Measurements from ENCODE around the gene MAGEC3. TPM values are rescaled to one million over a fixed set of nuclear protein-coding genes. Genes with fewer than 3 reads are reported as not detected.

The MAGEC3 gene
- total RNA-seq, 4 donors from 2014 or later: not detected

- no peaks in the 10 kb centered on the region for H3K27me3 ChIP-seq
- no peak overlapping the region for H3K27ac ChIP-seq
- intact Hi-C loops (cut with DNase I; ENCODE audit: low total_unique reads): no loop called here
- TF ChIP-seq CTCF (IDR thresholded peaks at IDR 0.05 in 4 of 5, conservative IDR thresholded peaks at IDR 0.05 in 1 of 5) (no peak), POLR2A (IDR thresholded peaks at IDR 0.05) (no peak)
- ATAC-seq (no peak), DNase-seq (no peak)
- in situ Hi-C loops (cut with MboI; ENCODE audit: low sequenced_read_pairs in 4 of 4): no loop called here
- H3K4me3 ChIP-seq: no peak overlapping the region
- H3K4me1 ChIP-seq: no peaks in the 10 kb centered on the region
- no peaks in the 10 kb centered on the region for H3K36me3 ChIP-seq
- no peaks in the 10 kb centered on the region for H3K9me3 ChIP-seq
Observed at GRCh38 chrX:141904262-141904661, 66.1 kb downstream of the MAGEC3 start.

GRCh38 chrX:141917801-141918200 is 79.7 kb downstream of the MAGEC3 start:
- no peaks in the 10 kb centered on the region for H3K36me3 ChIP-seq
- no peaks in the 10 kb centered on the region for H3K9me3 ChIP-seq
- intact Hi-C loops (cut with DNase I; ENCODE audit: low total_unique reads): no loop called here
- no peak for TF ChIP-seq POLR2A (IDR thresholded peaks at IDR 0.05)
- no peak for TF ChIP-seq CTCF (IDR thresholded peaks at IDR 0.05 in 4 of 5, conservative IDR thresholded peaks at IDR 0.05 in 1 of 5)
- no peaks in the 10 kb centered on the region for H3K4me1 ChIP-seq
- ATAC-seq: no peak
- in situ Hi-C loops (cut with MboI; ENCODE audit: low sequenced_read_pairs in 4 of 4): no loop called here
- H3K27me3 ChIP-seq: no peaks in the 10 kb centered on the region
- no peak overlapping the region for H3K4me3 ChIP-seq
- no peak overlapping the region for H3K27ac ChIP-seq
- no peak for DNase-seq

GRCh38 chrX:141924293-141924692 is 86.2 kb downstream of the MAGEC3 start:
- H3K4me1 ChIP-seq: no peaks in the 10 kb centered on the region
- ATAC-seq (no peak), DNase-seq (no peak)
- H3K9me3 ChIP-seq: no peaks in the 10 kb centered on the region
- no peaks in the 10 kb centered on the region for H3K36me3 ChIP-seq
- no peak for TF ChIP-seq POLR2A (IDR thresholded peaks at IDR 0.05)
- TF ChIP-seq CTCF (IDR thresholded peaks at IDR 0.05 in 4 of 5, conservative IDR thresholded peaks at IDR 0.05 in 1 of 5): no peak
- no peak overlapping the region for H3K27ac ChIP-seq
- H3K27me3 ChIP-seq: no peaks in the 10 kb centered on the region
- H3K4me3 ChIP-seq: no peak overlapping the region
- intact Hi-C loops (cut with DNase I; ENCODE audit: low total_unique reads) (no loop called here), in situ Hi-C loops (cut with MboI; ENCODE audit: low sequenced_read_pairs in 4 of 4) (no loop called here)

- in situ Hi-C loops (cut with MboI; ENCODE audit: low sequenced_read_pairs in 4 of 4) (no loop called here), intact Hi-C loops (cut with DNase I; ENCODE audit: low total_unique reads) (no loop called here)
- H3K9me3 ChIP-seq: no peaks in the 10 kb centered on the region
- no peaks in the 10 kb centered on the region for H3K27me3 ChIP-seq
- no peak overlapping the region for H3K4me3 ChIP-seq
- TF ChIP-seq CTCF (IDR thresholded peaks at IDR 0.05 in 4 of 5, conservative IDR thresholded peaks at IDR 0.05 in 1 of 5) (no peak), POLR2A (IDR thresholded peaks at IDR 0.05) (no peak)
- no peaks in the 10 kb centered on the region for H3K4me1 ChIP-seq
- ATAC-seq (no peak), DNase-seq (no peak)
- no peaks in the 10 kb centered on the region for H3K36me3 ChIP-seq
- H3K27ac ChIP-seq: no peak overlapping the region
Observed at GRCh38 chrX:141928432-141928831, 90.3 kb downstream of the MAGEC3 start.

- Histone ChIP-seq H3K4me3 (no peak overlapping the region), H3K9me3 (no peaks in the 10 kb centered on the region), H3K27ac (no peak overlapping the region), H3K4me1 (no peaks in the 10 kb centered on the region), H3K36me3 (no peaks in the 10 kb centered on the region), H3K27me3 (no peaks in the 10 kb centered on the region)
- DNase-seq (no peak), ATAC-seq (no peak)
- intact Hi-C loops (cut with DNase I; ENCODE audit: low total_unique reads) (no loop called here), in situ Hi-C loops (cut with MboI; ENCODE audit: low sequenced_read_pairs in 4 of 4) (no loop called here)
- TF ChIP-seq POLR2A (IDR thresholded peaks at IDR 0.05) (no peak), CTCF (IDR thresholded peaks at IDR 0.05 in 4 of 5, conservative IDR thresholded peaks at IDR 0.05 in 1 of 5) (no peak)
Observed at GRCh38 chrX:141934059-141934641, 96.0 kb downstream of the MAGEC3 start.
